ENCODE measurements around the gene ARID3C.

The ARID3C gene

DNA sequence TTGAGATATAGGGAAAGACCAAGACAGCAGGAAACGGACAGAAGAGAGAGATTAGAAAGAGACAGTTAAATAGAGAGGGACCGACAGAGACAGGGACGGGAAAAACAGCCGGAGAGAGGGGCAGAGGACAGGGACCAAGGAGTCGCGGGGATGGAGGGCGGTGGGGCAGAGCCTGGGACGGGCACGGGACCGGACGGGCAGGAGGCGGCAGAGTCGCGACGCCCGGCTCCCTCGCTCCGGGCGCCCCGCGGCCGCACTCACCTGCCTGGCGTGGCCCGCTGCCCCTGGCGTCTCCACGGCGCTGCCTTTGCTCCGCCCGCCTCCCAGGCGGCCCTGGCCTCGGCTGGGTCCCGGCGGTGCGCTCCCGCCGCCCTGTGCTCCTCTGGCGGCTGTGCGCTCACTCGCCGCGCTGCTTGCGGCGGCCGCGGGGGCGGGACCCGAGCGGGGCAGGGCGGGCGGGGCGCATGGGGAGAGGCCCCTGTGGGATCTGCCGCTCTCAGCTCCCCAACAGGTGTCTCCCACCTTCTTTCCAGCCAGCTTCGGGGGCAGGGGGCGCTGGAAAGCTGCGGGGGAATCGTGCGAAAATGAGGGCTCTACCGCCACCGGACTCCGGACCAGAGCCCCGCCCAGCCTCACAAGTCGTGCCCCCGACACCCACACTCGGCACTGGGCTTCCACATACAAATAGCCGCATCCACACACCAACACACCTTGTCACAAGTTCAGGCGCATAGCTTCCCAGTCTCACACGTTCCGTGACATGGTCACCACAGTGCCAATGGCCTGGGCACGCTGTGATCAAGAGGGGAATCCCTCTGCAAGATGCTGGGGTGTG, at the start of gene ARID3C (continued):
- TF ChIP-seq ZBTB48 (tag by site-specific recombination; IDR thresholded peaks at IDR 0.05) (no peak), ZNF776 (tag by site-specific recombination; IDR thresholded peaks at IDR 0.05; ENCODE audit: borderline replicate concordance) (no peak), ZNF366 (tag by site-specific recombination; conservative IDR thresholded peaks at IDR 0.05) (peak; percentile 58; the same call in 1 of the 2 replicates), KLF7 (tag by site-specific recombination; IDR thresholded peaks at IDR 0.05; ENCODE audit: borderline replicate concordance) (no peak), ZEB2 (tag by site-specific recombination; IDR thresholded peaks at IDR 0.05) (no peak), IKZF3 (tag by site-specific recombination; IDR thresholded peaks at IDR 0.05) (no peak), ZFHX2 (tag by site-specific recombination; conservative IDR thresholded peaks at IDR 0.05) (peak; percentile 67)
- TF ChIP-seq, protein P1, sequence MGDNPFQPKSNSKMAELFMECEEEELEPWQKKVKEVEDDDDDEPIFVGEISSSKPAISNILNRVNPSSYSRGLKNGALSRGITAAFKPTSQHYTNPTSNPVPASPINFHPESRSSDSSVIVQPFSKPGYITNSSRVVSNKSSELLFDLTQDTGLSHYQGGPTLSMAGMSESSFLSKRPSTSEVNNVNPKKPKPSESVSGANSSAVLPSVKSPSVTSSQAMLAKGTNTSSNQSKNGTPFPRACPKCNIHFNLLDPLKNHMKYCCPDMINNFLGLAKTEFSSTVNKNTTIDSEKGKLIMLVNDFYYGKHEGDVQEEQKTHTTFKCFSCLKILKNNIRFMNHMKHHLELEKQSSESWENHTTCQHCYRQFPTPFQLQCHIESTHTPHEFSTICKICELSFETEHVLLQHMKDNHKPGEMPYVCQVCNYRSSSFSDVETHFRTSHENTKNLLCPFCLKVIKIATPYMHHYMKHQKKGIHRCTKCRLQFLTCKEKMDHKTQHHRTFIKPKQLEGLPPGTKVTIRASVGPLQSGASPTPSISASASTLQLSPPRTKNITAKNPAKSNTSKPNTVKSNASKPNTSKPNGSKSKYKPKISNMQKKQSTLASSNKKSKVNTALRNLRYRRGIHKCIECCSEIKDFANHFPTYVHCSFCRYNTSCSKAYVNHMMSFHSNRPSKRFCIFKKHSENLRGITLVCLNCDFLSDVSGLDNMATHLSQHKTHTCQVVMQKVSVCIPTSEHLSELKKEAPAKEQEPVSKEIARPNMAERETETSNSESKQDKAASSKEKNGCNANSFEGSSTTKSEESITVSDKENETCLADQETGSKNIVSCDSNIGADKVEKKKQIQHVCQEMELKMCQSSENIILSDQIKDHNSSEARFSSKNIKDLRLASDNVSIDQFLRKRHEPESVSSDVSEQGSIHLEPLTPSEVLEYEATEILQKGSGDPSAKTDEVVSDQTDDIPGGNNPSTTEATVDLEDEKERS (tag by site-specific recombination; IDR thresholded peaks at IDR 0.05) = no peak

DNA sequence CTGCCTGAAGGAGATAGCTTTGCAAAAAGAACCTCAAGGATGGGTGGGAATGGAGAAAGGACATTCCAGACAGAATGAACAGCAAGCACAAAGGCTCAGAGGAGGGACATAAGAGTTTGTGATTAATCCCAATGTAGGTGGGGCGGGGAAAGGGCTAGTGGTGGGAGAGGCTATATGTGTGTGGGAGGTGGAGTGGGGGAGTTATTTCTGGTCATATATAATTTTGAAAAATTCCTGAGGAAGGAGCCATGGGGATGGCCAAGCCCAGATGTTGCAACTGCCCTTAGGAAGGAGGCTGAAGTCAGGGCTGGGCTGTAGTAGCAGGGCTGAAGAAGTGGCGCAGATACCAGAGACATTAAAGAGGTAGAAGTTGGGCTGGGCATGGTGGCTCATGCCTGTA, 47.0 kb upstream of the ARID3C start:
- TF ChIP-seq ZFHX2 (tag by site-specific recombination; conservative IDR thresholded peaks at IDR 0.05) (0 out of 2 replicates have a peak, but pooled peaks have one; percentile 8), ZBTB20 (tag by site-specific recombination; IDR thresholded peaks at IDR 0.05) (no peak), SCRT2 (tag by site-specific recombination; IDR thresholded peaks at IDR 0.05) (no peak), ZNF214 (tag by site-specific recombination; IDR thresholded peaks at IDR 0.05; ENCODE audit: borderline replicate concordance) (no peak), EGR2 (tag by site-specific recombination; IDR thresholded peaks at IDR 0.05; ENCODE audit: low read depth) (peak; percentile 42; the same call in 1 of the 2 replicates)
- TF ChIP-seq, protein P2, sequence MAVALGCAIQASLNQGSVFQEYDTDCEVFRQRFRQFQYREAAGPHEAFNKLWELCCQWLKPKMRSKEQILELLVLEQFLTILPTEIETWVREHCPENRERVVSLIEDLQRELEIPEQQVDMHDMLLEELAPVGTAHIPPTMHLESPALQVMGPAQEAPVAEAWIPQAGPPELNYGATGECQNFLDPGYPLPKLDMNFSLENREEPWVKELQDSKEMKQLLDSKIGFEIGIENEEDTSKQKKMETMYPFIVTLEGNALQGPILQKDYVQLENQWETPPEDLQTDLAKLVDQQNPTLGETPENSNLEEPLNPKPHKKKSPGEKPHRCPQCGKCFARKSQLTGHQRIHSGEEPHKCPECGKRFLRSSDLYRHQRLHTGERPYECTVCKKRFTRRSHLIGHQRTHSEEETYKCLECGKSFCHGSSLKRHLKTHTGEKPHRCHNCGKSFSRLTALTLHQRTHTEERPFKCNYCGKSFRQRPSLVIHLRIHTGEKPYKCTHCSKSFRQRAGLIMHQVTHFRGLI (tag by site-specific recombination; IDR thresholded peaks at IDR 0.05) = no peak

DNA sequence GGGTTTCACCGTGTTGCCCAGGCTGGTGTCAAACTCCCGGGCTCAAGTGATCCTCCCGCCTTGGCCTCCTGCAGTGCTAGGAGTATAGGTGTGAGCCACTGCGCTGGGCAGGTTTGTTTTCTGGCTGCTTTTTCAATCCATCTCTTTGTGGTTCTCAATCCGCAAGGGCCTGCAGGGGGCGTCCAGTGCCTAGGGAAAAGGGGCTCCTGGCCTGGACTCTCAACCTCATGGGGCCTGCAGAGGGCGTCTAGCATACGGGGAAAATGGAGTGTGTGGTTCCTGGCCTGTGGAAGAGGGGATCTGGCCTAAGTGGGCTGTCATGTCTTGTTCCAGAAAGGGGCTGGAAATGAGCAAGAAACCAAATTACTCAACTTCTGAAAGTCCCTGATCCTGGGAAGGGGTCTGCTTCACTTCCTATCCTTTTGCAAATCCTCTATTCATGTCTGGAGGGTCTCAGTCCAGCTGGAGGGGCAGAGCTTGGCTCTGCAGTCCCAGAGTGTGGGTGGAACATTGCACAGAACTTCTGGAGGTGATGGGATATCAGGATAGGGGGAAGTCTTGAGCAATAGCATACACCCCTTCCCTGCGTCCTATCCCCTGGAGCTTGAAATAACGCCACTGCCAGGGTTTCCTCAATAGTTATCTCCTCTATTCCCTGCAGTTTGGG, 46.3 kb upstream of the ARID3C start:
- POLR2A ChIA-PET = no interaction called here
- H3K36me3 ChIP-seq (ENCODE audit: control insufficient read depth in 2 of 2, insufficient read depth in 1 of 2, low read length in 2 of 2) = no peaks in the 10 kb centered on the region
- no peak overlapping the region for H3K27ac ChIP-seq (ENCODE audit: extremely low read depth, low read depth, low read length)
- no peak overlapping the region for H3K4me3 ChIP-seq (ENCODE audit: low read depth, low read length)
- H3K9me3 ChIP-seq (ENCODE audit: control insufficient read depth, insufficient read depth, low read depth, low read length) = no peaks in the 10 kb centered on the region
- CTCF ChIA-PET = interaction anchor here (0.5 to 6.1 kb wide), 18 partner anchors 11 to 501 kb away, joined by 3 to 116 read pairs (median 3); partner anchors contain the start of gene GALT
- no peaks in the 10 kb centered on the region for H3K4me1 ChIP-seq (ENCODE audit: control insufficient read depth, insufficient read depth, low read length)
- TF ChIP-seq ZNF24 (tag by site-specific recombination; IDR thresholded peaks at IDR 0.05) (no peak), ZBTB17 (tag by site-specific recombination; IDR thresholded peaks at IDR 0.05) (peak; percentile 50; the same call in 1 of the 2 replicates), ZNF660 (tag by site-specific recombination; IDR thresholded peaks at IDR 0.05) (0 out of 2 replicates have a peak, but pooled peaks have one; percentile 37), ELK4 (IDR thresholded peaks at IDR 0.05; ENCODE audit: borderline replicate concordance, low read depth, low read length) (no peak), ZSCAN30 (tag by site-specific recombination; IDR thresholded peaks at IDR 0.05) (peak; percentile 80), ZNF571 (tag by site-specific recombination; IDR thresholded peaks at IDR 0.05) (no peak), ZNF626 (tag by site-specific recombination; IDR thresholded peaks at IDR 0.05) (no peak), ZNF175 (tag by site-specific recombination; IDR thresholded peaks at IDR 0.05) (no peak), ZXDB (tag by site-specific recombination; IDR thresholded peaks at IDR 0.05) (no peak), TRIM28 (IDR thresholded peaks at IDR 0.05; ENCODE audit: borderline replicate concordance, low read length) (peak; percentile 33; the same call in 1 of the 2 replicates), IKZF3 (tag by site-specific recombination; IDR thresholded peaks at IDR 0.05) (peak; percentile 46)
- TF ChIP-seq, protein P3, sequence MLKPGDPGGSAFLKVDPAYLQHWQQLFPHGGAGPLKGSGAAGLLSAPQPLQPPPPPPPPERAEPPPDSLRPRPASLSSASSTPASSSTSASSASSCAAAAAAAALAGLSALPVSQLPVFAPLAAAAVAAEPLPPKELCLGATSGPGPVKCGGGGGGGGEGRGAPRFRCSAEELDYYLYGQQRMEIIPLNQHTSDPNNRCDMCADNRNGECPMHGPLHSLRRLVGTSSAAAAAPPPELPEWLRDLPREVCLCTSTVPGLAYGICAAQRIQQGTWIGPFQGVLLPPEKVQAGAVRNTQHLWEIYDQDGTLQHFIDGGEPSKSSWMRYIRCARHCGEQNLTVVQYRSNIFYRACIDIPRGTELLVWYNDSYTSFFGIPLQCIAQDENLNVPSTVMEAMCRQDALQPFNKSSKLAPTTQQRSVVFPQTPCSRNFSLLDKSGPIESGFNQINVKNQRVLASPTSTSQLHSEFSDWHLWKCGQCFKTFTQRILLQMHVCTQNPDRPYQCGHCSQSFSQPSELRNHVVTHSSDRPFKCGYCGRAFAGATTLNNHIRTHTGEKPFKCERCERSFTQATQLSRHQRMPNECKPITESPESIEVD (tag by site-specific recombination; IDR thresholded peaks at IDR 0.05) = no peak

More for the DNA sequence above, 47.0 kb upstream of the ARID3C start:
- H3K27ac ChIP-seq (ENCODE audit: extremely low read depth, low read depth, low read length) = no peak overlapping the region
- no peaks in the 10 kb centered on the region for H3K9me3 ChIP-seq (ENCODE audit: control insufficient read depth, insufficient read depth, low read depth, low read length)
- H3K36me3 ChIP-seq (ENCODE audit: control insufficient read depth in 2 of 2, insufficient read depth in 1 of 2, low read length in 2 of 2) = no peaks in the 10 kb centered on the region
- no peak overlapping the region for H3K4me3 ChIP-seq (ENCODE audit: low read depth, low read length)
- ChIA-PET CTCF (interaction anchor here (0.5 to 6.1 kb wide), 14 partner anchors 10 to 500 kb away, joined by 3 to 116 read pairs (median 6); partner anchors contain the start of gene GALT), POLR2A (no interaction called here)
- H3K4me1 ChIP-seq (ENCODE audit: control insufficient read depth, insufficient read depth, low read length) = no peaks in the 10 kb centered on the region
